VCaP (cell line): ENCODE measurements around the gene DAPK2.

Experiments
- H3K27ac ChIP-seq: fragments of 450-650 bp; 2 replicates; pipeline ENCODE4 v1.5.1; 2017
- TF ChIP-seq, protein P1 (sequence below): fragments of 450-650 bp; conservative IDR thresholded peaks from 2 replicates; pipeline ENCODE4 v1.5.1; 2017; ENCODE audit warnings: mild to moderate bottlenecking, moderate library complexity

The DAPK2 gene

DNA sequence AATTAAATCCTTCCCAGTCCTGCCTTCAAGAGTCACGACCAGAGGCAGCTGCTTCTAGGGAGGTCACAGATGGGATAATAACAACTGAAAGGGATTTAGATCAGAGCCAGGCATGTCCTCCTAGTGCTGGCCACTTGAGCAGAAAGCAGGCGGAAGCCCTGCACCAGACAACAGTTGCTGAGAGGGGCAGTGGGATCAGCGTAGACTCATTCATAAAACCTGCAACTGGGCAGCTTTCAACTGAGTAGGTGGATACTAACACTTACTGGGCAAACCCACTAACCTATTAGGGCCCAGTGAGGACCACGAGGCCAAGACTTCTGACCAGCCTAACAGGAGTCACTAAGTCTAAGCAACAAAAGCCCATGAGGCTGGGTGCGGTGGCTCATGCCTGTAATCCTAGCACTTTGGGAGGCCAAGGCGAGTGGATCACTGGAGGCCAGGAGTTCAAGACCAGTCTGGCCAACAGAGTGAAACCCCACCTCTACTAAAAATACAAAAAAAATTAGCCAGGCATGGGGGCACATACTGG is 67.0 kb downstream of the DAPK2 start:
- H3K27ac ChIP-seq, result no peak overlapping the region
- TF ChIP-seq, protein P1, sequence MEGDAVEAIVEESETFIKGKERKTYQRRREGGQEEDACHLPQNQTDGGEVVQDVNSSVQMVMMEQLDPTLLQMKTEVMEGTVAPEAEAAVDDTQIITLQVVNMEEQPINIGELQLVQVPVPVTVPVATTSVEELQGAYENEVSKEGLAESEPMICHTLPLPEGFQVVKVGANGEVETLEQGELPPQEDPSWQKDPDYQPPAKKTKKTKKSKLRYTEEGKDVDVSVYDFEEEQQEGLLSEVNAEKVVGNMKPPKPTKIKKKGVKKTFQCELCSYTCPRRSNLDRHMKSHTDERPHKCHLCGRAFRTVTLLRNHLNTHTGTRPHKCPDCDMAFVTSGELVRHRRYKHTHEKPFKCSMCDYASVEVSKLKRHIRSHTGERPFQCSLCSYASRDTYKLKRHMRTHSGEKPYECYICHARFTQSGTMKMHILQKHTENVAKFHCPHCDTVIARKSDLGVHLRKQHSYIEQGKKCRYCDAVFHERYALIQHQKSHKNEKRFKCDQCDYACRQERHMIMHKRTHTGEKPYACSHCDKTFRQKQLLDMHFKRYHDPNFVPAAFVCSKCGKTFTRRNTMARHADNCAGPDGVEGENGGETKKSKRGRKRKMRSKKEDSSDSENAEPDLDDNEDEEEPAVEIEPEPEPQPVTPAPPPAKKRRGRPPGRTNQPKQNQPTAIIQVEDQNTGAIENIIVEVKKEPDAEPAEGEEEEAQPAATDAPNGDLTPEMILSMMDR, result no peak

DNA sequence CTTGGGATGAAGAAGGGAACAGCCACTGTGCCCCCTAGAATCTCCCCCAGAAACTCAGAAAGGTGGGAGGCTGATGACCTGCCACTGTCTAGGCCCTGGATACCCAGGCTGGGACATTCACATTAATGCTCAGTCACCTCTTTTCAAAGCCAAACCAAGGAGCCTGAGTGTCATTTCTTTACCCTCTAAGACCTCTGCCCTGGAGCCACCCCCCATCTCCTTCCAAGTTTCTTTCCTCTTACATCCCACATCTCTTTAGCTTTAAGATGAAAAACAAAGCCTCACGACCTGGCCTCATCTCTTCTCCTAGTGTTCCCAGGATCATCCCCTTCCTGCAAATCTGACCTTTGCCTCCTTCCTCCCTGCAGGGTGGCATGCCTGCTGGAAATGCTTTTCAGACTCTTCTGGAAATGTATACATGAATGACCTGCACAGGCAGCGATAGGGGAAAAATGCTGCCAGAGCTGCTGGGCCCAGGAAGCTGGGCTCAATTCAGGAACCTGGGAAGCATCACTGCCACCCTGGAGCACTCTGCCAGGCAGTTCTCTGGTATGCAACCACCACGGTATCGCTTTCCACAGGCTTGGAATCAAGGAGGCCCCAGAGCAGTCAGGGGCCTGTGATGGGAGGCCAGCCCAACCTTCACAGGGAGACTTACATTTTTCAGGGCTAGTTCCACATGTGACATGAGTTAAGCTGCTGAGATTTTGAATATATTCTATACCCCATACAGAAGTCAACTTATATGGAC is 67.6 kb downstream of the DAPK2 start:
- no peak overlapping the region for H3K27ac ChIP-seq
- TF ChIP-seq, protein P1, result no peak

DNA sequence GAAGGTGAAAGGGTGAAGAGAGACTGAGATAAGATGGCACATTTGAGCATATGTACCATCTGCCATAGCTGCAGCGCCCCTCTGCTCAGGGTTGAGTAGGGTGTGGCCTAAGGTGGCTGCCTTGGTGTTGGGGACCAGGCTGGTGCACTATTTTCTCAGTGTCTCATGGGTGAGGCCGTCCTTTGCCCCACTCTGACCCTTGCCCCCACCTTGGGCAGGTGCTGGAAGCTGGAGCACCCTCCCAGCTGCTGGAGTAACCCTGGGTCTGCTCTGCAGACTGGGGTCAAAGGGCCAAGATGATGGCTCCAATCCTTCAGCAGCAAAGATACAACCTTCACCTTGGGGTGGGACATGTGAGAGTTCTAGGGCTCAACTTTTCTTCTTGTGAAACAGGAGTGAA is 69.2 kb downstream of the DAPK2 start:
- TF ChIP-seq, protein P1, result no peak
- no peak overlapping the region for H3K27ac ChIP-seq

DNA sequence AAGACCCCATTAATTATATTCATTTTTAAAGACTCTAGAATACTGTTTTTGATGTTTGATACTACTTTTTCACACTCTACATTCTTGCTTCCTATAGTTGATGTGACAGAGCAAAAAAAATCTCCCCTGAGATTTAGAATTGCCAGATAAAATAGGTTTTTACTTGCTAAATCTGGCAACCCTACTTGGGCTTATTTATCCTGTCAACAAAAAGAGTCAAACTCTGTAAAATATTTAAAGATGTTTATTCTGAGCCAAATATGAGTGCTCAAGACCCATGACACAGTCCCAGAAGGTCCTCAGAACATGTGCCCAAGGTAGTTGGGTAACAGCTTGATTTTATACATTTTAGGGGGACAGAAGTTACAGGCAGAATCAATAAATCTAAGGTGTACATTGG is 72.3 kb downstream of the DAPK2 start:
- H3K27ac ChIP-seq, result no peak overlapping the region
- TF ChIP-seq, protein P1, result no peak

DNA sequence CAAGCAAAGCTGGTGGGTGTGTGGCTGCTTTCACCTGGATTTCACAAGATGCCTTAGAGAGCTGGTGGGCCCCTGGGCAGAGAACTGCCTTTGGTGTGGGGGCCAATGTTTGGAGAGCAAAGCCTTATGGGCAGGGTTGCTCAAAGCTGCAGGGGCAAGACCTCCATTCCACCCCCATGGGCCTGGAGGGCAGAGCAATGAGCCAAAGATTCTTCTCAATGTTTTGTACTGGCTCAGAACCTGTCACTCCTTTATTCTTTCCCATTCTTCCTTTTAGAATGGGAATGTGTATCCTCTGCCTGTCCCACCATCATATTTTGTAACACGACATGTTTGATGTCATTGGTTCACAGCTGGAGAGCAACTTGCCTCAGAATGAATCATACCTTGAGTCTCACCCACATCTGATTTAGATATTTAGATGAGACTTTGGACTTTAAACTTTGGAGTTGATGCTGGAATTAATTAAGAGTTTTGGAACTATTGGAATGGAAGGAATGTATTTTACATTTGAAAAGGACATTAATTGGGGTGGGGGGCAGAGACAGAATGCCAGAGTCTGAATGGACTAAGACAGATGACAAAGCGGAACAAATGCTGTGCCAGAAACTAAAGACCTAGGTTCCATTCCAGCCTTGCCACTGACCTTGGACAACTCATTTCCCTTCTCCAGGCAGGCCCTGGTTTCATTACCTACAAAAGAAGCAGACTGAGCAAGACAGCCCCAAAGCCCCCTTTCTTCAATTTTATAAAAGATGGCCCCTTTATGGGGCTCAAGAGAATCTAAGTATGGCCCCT is 72.9 kb downstream of the DAPK2 start:
- no peak overlapping the region for H3K27ac ChIP-seq
- TF ChIP-seq, protein P1, result no peak

DNA sequence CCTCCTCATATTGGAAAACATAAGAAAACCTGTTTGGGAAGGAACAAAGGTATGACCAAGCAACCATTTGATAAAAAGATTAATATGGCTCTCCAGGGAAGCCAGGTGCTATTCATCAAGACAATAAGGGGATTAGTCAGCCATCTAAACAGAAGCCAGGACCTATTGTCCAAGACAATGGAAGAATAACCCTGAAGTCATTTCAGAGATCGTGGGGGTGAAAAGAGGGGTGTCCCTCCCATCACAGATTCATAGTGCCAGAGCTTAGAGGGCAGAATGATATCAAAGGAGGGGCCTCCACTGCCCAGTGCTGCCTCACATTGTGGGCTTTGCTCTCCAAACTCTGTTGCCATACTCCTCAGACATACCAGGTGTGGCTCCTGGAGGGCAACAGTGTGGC is 73.5 kb downstream of the DAPK2 start:
- no peak overlapping the region for H3K27ac ChIP-seq
- TF ChIP-seq, protein P1, result no peak

DNA sequence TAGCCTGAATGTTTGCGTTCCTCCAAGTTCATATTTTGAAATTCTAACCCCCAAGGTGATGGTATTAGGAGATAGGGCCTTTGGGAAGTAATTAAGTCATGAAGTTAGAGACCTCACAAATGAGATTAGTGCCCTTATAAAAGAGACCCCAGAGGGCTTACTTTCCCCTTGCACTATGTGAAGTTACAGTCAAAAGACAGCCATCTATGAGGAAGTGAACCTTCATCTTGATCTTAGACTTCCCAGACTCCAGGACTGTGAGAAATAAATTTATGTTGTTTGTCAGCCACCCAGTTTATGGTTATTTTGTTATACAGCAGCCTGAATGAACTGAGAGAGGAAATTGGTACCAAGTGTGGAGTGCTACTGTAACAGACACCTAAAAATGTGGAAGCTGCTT is 74.4 kb downstream of the DAPK2 start:
- no peak overlapping the region for H3K27ac ChIP-seq
- TF ChIP-seq, protein P1, result no peak
